NCI-H2196 (cell line): ENCODE results near the gene TSC1.
A peak's percentile ranks its signal among the peaks of the same experiment; 100 is the strongest.

ENCODE experiments used
- DNase-seq: peaks from one replicate; lab custom pipeline; 2025; ENCODE audit not compliant: unreplicated experiment; lab: John Stamatoyannopoulos, UW

The TSC1 gene

GRCh38 chr9:132894346-132894745, 50.1 kb downstream of the TSC1 start:
- no peak for DNase-seq

DNA sequence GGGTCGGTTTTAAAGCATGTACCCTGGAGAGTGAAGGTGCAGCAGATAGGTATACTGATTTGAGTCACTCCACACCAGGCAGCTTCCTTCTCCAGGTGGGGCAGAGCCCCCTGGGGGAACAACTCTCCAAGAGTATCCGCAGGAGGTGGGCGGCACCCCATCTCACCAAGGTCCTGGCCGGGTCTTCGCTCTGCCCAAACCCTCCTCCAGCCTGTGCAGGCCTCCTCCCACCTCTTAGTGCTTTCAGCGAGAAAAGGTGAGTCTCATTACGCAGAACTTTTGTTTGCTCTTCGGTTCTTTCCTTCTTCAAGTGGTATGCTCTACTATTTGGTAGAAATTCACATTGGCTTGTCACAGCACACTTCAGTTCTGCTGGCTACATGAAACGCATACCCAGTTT, 52.0 kb downstream of the TSC1 start:
- no peak for DNase-seq

GRCh38 chr9:132888151-132888550, 56.3 kb downstream of the TSC1 start:
- DNase-seq: no peak

DNA sequence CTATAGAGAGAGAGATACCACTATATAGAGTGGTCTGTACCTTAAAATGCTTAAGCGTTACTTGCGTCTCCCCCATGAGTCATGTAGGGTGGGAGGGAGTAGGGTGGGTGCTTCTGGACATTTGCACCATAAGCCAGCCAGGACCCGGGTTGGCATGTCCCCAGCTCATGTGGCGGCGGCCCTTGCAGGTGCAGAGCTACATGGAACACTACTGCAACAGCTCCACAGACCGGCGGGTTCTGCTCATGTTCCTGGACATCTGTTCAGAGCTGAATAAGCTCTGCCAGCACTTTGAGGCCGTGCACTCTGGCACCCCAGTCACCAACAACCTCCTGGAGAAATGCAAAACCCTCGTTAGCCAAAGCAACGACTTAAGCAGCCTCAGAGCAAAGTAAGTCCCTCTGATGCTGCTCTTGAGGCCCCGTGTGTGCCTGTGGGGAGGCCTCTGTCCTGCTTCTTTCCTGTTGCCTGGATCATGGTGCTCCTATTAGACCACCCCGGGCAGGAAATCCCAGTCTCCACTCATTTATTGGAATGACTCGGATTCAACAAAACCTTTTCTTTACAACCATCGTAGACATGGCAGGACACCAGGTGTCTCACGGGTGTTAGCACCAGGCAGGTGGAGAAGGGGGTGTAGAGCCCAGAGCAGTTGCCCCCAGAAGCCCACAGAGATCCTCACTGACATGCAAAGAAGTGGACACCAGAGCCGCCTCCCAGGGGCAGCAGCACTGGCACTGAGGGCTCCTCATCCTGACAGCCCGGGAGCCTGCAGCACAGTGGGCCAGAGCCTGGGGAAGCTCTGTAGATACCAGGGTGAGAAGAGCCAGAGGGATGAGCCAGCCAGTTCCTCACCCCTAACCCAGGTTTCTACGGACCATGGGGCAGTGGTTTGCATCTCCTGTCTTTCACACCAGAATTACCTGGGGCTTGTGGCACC, 57.0 kb downstream of the TSC1 start:
- DNase-seq: no peak

- no peak for DNase-seq
Observed at GRCh38 chr9:132886334-132886725, 58.1 kb downstream of the TSC1 start.

DNA sequence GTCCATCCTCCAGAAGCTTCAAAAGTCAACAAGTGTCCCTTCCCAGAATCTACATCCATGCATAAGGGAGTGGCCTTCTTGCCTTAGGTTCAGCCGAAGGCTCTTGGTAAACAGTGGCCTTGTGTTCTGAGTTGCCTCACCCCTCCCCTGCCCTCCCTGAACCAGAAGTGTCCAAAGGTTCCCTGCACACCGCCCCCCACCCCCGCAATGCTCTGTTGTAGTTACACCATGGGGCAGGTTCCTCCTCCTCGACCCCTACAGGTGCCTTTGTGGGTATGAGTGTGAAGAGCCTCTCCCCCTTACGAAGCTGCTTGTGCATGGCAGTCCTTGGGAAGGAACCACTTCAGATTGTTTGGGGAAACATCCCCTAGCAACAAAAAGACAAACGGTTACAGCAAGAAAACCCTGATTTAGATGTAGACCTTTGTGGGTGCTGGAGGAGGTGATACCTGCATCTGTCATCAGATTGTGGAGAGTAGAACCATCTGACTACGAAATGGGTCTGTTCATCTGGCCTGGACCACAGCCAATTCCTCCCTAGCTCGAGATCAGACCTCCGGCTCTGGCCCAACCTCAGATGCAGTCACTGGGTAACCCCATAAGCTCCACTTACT, 58.6 kb downstream of the TSC1 start:
- no peak for DNase-seq

- no peak for DNase-seq
Observed at GRCh38 chr9:132883349-132884294, 60.8 kb downstream of the TSC1 start.

DNA sequence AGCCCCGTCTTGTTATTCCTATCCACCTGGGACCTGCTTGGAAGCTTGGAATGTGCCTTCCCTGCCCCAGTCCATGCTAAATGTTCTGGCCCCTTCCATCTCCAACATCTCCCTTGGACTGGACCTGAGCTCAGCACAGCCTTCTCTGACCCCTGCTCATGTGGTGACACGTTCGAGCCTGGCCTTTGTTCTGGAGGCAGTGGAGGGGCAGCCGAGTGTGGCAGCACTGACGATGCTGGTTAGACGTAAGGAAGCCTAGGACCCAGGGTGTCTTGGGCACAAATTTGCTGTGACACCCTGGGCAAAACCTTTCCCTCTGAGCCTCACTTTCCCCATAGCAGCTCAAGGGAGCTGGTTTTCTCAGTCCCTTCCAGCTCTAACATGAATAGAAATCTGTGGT, 61.8 kb downstream of the TSC1 start:
- no peak for DNase-seq

DNA sequence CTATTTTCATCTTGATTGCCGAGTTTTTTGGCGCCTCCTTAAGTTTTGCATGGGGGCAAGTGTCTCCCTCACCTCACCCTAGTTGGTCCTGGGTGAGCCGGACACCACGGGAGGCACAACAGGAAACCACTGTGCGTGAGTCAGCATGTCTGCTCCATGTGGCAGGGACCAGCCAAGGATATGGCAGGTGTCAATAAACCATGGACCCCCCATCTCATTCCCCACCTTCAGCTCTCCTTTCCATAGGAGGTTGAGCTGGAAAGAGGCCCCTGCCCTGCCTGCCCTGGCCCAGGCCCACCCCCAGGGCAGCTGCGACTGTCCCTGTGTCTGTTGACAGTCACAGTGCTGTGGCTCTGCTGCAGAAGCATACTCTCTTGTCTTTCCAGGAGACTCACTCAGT, 62.6 kb downstream of the TSC1 start:
- no peak for DNase-seq

DNA sequence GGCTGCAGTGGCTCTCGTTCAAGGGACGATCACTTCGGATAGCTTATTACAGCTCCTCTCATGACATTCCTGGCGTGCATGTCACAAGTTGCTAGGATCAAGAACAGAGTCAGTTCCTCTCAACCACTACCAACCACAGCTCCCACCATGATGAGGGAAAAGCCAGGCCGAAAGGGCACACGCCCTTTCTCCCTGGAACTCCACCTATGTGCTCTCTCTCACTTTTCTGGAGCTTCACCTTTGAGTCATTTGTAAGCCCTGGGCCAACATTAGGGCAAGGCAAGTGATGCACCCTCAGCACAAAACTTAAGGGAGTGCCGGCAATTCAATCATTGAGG, 64.1 kb downstream of the TSC1 start:
- no peak for DNase-seq

GRCh38 chr9:132879457-132880323, 64.7 kb downstream of the TSC1 start:
- DNase-seq: no peak

- peak; percentile 25 for DNase-seq
Observed at GRCh38 chr9:132878695-132879456, 65.5 kb downstream of the TSC1 start, which contains the start of gene SPACA9. TSS of gene SPACA9 (plus strand) at chr9:132878898. CDS start at chr9:132883948, 5,050 bp downstream.

DNA sequence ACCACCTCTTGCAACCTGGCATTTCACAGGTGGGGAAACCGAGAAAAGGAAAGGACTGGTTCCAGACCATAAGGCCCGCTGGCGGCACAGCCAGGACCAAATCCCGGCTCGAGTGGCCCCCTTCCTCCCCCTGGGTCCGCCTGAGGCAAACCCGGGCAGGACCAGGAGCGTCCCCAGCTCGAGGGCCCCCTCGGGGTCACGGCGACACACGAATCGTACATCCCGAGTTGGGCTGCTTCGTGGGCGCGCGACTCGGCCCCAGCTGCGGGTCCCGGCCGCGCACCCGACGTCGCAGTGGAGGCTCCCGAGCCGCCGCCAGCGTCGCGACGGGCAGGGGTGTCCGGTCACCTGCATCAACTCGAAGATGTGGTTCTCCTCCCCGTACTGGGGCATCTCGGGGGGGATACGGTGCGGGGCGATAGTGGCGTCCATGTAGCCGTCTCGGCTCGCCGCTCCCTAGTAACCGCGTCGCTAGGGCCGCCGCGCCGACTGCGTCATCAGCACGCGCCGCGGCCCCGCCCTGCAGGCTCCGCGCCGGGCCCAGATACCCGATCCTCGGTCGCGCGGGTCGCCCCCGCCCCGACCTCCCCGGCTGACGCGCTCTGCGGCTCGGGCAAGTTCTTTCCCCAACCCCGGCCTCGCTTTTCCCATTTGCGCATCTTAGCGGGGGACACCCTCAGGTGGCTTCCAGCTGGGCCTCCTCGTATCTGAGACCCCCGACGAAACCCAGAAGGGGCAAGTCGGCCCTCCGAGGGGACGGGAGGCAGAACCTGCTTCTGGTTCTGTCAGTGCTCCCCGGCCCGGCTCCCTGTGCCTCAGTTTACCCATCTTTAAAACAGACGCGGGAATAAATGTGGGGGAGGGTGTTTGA, 66.4 kb downstream of the TSC1 start, which contains the start of gene AK8:
Gene AK8, minus strand, starts transcription at position 461 of the 871 bp plus-strand sequence. Its CDS starts 29 bp downstream, at position 432.
- DNase-seq: peak; percentile 79

GRCh38 chr9:132877458-132877823, 67.0 kb downstream of the TSC1 start:
- no peak for DNase-seq

DNA sequence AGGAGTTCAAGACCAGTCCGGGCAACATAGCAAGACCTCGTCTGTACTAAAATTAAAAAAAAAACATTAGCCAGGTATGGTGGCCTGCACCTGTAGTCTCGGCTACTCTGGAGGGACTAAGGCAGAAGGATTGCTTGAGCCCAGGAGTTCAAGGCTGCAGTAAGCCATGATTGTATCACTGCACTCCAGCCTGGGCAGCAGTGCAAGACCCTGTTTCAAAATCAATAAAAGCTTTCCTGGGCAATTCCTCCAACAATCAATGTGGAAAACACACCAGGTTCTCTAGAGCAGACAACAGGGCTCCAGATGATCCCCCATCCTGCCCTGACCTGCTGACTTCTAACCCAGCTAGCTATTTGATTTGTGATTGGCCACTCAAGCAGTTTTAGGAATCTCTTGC, 67.6 kb downstream of the TSC1 start:
- no peak for DNase-seq

DNA sequence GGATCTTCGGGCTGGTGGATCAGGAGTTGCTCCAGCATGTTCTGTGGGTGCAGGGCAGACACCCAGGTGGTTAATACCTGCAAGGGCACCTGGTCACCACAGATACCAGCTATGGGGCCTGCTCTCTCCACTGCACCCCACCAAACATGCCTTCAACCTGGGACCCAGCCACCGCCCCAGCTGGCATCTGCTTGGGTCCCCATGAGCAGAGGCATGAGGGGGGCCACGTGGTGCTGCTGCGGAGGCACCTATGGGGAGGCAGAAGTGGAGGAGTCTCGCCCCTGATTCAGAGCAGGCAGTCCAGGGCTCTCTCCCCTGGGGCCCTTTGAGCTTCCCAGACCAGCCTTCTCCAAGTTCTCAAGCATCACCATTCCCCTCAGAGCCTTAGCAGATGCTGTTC, 69.3 kb downstream of the TSC1 start:
- no peak for DNase-seq

DNA sequence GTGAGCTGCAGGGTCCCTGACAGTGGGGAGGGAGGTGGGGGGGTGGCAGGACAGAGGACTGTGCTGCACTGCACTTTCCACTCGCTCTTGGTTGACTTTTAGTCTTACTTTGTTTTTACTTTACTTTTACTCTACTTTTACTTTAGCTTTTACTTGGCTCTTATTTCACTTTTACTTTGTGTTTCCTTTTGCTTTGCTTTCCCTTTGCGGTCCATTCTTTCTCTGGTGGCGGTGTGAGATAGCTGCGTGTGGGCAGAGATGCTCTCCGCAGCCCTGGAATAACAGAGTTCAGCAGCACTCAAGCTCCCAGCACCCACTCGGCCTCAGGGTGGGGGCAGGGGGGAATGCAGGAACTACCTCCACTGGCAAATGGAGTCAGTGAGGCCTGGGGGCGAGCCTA, 71.0 kb downstream of the TSC1 start:
- DNase-seq: no peak

GRCh38 chr9:132869266-132869665, 75.2 kb downstream of the TSC1 start:
- no peak for DNase-seq

GRCh38 chr9:132866898-132867297, 77.5 kb downstream of the TSC1 start:
- DNase-seq: no peak
